Measurements from ENCODE around the gene CRYBA2. TPM values are rescaled to one million over a fixed set of nuclear protein-coding genes. Genes with fewer than 3 reads are reported as not detected.

The CRYBA2 gene
- polyA plus RNA-seq, 3 donors, result not detected

DNA sequence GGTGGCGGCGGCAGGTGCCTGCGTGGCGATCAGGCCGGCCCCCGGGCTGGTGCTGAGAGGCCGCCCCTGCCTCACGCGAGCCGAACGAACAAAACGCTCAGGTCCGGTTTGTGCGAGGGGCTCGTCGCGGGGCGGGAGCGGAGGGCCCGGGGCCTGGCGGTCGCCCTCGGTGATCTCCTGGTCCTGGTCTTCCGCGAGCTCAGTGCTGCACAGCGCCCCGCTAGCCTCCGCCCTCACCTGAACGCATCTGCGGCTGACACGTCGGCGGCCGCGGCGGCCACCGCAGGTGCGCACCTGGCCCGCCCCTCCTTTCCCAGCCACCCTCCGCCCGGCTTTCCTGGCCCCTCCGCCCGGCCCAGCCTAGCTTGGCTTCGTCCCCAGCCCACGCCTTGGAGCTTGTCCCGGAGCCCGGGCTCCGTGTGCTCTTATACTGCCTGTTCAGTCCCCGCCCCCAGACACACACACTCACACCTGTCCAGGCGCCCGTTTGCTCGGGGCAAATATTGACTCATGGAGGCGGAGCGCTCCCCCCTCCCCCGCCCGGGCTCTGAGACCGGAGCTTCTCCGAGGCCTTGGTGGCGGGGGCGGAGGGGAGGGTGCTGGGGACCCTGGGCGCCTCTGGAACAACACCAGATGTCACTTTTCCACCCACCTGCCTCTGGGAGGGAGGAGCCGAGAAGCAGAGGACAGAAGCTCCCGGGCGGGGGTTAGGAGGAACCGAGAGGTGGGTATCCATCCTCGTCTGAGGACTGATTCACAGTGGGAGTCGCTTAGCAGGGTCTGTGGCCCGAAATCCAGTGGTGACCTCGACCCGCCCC lies 8.6 kb upstream of the CRYBA2 start:
- DNase-seq (ENCODE audit: extremely low read depth in 1 of 11, low read depth in 9 of 11, low spot score in 4 of 11), result no peak

DNA sequence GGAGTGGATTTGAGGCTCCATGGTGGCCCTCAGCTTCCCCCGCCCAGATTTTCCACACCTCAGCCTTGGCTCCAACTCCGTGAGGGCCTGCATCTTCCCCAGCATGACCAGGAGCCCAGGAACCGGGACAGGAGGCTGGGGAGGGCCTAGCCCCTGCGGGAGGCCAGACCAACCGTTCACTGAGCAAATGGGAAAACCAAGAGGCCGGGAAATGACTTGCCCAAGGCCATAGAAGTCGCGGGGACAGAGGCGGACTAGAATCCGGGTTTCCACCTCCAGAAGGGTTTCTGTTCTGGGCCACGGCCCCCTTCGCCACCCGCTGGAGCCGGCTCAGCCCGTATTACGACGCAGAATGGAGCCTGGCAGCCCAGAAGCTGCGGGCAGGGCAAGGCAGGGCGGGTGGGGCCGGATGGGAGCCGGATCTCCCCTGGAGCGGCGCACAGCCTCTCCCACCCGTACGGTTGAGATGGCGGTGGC lies 7.9 kb upstream of the CRYBA2 start:
- DNase-seq (ENCODE audit: extremely low read depth in 1 of 11, low read depth in 9 of 11, low spot score in 4 of 11), result no peak

DNA sequence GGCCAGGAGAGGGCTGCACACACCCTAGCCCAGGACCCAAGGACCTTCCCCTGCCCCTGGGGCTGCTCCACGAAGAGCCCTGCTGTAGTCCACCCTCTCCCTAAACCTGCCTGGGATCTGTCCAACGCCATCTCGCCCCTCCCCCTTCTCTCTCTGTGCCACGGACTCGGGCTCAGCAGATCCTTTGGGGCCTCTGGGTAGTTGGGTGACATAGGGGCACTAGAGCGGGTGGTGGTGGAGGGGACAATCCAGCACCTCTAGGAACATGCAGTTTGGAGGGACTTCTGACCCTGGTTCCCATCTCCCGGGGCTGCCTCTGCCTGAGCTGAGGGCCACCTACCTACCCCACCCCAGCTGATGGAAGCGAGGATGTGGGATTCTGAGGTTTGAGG lies 7.3 kb upstream of the CRYBA2 start:
- no peak for DNase-seq (ENCODE audit: extremely low read depth in 1 of 11, low read depth in 9 of 11, low spot score in 4 of 11)

DNA sequence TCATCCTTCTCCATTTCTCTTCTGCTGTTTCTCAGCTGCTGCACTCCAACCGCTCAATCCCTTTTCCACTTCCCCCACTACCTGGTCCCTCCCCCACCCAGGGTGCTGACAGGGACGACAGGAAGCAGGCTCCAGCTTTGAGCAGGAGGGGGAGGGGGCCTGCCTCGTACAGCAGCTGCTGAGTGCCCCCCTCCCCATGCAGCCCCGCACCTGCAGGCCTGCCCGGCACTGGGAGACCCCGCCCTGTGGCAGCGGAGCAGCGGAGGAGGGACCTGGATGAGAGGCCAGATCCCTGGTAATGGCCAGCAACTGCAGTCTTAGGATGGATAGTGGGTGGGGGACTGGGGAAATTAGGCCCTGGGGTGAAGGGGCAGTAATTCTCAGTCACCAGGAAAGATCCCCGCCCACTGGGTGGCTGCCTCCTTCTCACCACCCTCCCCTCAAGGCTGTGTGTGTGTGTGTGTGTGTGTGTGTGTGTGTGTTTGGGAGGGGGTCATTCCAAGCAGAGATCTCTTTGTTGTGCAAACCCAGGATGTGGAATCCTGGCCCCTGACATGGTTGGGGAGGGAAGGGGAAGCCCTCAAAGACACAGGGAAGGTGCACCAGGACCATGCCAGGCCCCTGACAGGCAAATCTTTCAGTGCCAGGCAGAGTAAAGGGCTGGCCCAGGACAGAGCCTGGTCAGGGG lies 6.8 kb upstream of the CRYBA2 start:
- no peak for DNase-seq (ENCODE audit: extremely low read depth in 1 of 11, low read depth in 9 of 11, low spot score in 4 of 11)

DNA sequence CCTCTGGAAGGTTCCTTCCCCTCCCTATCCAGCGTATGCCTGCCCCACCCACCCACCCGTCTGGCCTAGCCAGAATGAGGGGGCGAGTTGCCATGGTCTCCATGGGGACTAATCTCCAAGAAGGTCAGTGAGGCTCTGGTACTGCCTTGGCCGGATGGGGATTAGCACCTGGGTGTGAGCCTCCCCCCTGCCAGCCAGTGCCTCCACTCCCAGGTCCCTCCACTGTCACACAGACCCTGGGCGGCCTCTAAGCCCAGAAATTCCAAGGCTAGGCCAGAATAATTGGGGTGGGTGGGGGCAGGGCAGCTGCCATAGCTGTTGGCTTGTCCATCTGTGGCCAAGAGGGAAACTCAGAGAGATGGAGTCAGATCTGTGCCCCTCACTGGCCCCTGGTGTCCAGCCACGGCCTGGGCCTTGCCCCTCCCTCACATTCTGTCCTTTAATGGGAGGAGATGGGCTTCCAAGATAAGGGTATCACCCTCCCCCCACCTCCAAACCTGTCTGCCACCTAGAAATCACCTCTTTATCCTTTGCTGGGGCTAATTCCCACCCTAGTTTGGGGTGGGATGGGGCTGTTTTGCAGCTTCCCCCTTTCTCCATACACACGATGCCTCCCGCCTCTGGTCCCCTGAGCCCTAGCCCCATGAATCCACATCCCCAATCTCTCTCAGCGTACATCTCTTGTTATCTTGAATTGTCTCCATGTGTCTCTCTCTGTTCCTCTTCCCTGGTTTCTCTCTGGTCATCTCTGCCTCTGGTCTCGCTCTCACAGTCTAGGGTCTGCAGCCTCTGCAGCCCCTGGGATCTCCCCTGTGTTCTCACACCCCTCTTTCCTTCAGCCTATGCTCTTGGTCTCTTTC lies 6.0 kb upstream of the CRYBA2 start:
- no peak for DNase-seq (ENCODE audit: extremely low read depth in 1 of 11, low read depth in 9 of 11, low spot score in 4 of 11)

DNA sequence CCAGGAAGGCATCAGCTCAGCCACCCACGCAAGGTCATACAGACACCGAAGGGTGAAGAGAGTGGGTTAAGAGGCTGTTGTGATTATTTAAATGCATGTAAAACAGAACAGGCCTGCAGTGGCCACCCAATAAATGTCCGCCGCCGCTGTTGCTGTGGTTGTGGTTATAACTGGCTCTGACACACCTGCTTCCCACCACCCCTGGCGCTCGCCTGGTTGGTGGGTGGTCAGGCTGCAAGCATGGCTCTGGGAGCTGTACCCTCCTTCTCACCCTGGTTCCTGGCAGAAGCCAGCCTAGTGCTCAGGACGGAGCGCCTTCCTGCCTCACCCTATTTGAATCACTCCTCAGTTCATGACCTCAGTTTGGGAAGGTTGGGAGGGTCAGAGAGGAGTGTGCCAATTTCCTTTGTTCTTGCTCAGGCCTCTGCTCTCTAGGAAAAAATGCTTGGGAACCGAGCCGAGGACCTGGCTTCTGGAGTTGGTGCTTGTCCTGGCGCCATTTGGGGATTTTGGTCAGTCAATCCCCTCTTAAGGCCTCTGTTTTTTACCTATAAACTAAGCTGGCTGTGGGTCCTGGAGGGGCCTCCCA lies 5.3 kb upstream of the CRYBA2 start:
- no peak for DNase-seq (ENCODE audit: extremely low read depth in 1 of 11, low read depth in 9 of 11, low spot score in 4 of 11)

DNA sequence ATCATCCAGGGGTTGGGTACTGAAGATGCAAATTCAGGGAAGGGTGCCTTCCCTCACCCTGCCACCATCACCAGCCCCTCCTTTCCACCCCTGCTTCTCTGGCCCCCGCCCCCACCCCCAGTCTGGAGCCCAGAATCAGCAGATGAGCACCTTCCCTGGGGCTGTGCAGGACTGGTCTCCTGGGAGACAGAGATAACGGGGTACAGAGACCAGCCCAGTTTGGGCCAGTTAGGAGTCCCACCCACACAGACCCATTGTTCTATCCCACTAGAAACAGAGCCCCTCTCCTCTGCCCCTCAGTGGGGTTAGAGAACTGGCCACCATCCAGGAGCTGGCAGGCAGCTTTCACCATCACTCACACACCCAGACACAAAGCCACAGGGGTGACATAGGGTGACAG lies 4.5 kb upstream of the CRYBA2 start:
- DNase-seq (ENCODE audit: extremely low read depth in 1 of 11, low read depth in 9 of 11, low spot score in 4 of 11), result no peak

DNA sequence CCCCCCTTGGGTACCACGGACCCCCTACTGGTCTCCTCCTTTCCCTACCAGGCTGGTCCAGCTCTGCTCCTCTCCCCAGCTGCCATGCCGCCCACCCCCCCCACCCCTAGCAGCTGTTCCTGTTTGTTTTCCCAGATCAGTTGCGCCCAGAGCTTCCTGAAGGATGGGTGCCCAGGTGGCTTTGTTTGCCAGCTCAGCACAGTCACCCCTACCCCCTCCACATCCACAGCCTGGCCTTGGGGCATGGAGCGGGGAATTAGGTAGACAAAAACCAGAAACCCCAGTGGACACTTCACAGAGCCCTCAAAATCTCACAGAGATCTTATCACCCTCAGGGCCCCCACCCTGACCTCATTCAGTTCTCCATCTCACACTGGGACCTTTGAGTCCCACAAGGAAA lies 3.7 kb upstream of the CRYBA2 start:
- no peak for DNase-seq (ENCODE audit: extremely low read depth in 1 of 11, low read depth in 9 of 11, low spot score in 4 of 11)

DNA sequence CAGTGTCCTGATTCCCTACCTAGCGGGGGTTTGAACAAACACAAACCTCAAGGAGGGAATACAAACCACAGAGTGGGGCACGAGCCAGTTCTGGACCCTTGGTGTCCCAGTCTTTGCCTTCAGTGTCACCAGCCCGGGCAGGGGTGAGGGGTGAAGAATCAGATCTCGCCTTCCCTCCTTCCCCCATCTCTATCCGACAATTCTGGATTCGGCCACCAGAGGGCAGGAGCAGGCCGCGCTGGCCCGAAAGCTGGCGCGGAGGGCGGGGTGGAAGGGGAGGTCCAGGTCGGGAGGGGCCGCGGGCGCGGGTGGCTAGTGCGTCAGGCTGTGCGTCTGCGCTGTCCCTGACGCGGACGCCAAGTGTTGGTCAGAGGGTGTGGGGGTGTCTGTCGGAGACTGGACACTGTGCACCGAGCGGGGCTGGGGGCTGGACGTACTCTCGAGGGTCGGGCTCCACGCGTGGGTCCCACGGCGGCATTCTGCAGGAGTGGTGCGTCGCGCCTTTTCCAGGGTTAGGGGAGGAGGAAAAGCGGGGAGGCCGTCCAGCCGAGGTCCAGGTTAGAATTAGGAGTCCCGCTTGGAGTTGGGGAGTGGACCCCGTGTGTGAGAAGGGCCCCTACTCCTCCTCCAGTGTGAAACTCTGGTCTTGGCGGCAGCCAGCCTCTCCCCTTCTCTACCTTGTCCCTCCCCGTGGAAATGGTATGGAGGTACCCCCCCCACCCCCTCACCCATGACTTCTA lies 2.9 kb upstream of the CRYBA2 start:
- DNase-seq (ENCODE audit: extremely low read depth in 1 of 11, low read depth in 9 of 11, low spot score in 4 of 11), result peak in 7 of 11 donors; percentile 47 to 72 (median 58)

DNA sequence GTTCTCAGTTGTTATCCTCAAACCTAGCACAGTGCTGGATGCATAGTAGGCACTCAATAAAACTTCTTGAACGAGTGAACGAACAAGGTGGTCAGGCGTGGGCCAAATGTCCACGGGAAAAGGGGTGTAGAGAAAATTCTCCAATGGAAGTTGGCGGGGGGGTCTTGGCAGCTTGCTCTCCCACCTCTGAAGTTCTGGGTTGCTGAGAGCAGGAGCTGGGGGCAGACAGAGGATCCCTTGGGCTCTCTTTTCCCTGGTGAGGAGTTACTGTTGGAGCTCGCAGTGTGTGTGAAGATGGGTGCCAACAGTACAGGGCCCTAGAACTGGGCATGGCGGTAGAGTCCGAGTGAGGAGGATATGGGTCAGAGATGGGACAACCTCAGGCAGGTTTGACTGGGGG lies 2.3 kb upstream of the CRYBA2 start:
- DNase-seq (ENCODE audit: extremely low read depth in 1 of 11, low read depth in 9 of 11, low spot score in 4 of 11), result no peak

DNA sequence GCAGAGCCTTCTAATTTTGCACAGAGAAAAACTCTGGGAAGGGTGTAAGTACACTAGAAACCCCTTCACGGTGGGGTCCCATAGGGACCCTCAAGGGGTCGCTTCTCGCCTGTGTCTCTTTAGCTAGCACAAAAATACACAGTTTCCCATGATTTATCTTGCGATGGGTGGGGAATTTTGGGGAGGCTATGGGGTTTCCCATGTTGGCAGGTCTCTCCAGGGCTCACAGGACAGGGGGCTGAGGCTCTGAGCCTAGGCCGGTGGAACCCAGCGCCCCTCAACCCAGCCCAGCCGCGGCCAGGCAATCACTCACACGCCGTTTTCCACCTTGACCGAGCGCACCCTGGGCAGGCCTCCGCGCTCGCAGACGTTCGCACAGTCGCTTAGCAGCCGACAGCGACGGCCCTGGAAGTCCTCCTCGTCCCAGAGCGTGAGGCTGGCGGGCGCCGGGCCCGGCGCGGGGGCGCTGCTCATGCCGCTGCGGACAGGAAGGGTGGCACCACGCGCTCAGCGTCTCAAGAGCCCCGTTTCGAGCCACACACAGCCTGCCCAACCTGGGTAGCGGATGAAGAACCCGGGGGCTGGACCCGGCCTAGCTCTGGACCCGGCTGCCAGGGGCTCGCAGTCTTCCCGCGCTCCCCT lies 398 bp downstream of the CRYBA2 start:
- no peak for DNase-seq (ENCODE audit: extremely low read depth in 1 of 11, low read depth in 9 of 11, low spot score in 4 of 11)

DNA sequence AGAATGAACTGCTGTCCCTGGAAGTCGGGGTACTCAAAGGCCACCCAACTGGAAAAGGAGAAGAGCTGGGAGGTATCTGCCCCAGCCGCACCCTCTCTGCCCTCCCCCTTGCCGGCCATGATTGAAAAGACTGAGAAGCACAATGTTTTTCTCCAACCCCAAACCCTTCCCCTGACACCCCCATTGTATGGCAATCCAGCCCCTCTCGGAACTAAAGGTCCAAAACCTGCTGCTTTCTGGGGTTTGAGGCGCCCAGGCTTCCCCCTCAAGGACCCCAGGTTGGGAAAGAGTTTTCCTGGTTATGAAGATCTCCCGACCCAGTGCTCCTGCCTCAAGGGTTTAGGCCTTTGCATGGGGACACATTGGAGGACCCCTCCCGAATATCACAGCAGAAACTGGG lies 1.0 kb downstream of the CRYBA2 start:
- no peak for DNase-seq (ENCODE audit: extremely low read depth in 1 of 11, low read depth in 9 of 11, low spot score in 4 of 11)

DNA sequence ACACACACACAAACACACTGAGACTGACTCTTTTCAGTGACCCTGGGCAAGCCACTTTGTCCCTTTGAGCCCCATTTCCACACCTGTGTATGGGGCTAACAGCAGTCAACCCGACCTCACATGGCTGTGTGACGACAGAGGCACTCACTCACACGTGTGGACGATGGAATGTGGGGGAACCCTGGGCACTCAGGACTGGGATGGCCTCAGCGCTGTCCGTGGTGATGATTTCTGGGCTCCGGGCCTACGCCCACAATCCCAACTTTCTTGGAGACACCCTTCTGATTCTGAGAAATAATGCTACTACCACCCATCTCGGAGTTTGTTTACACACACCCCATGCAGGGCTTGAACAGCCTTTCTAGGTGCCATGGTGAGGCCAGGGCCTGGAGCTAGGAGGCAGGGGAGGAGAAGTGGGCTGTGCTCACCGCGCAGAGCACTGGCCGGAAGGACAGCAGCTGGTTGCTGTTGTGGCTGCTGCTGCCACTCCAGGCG lies 1.5 kb downstream of the CRYBA2 start:
- no peak for DNase-seq (ENCODE audit: extremely low read depth in 1 of 11, low read depth in 9 of 11, low spot score in 4 of 11)

DNA sequence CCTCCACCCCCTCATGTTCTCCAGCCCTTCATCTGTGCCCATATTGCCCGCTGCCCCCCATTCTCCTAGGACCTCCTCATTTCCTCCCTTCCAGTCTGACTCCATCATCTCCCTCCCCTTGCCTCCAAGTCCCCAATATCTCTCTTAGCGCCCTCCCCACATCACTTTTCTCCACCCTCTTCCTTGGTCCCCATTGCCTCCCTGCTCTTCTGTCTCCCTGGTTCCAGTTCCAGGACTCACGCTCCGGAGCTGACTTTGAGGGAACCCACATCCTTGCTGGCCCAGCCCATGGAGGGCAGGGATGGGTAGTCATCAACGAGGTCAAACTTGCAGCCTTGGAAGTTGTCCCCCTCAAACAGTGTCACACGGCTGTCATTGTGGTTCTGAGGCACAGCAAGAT lies 2.6 kb downstream of the CRYBA2 start:
- no peak for DNase-seq (ENCODE audit: extremely low read depth in 1 of 11, low read depth in 9 of 11, low spot score in 4 of 11)

DNA sequence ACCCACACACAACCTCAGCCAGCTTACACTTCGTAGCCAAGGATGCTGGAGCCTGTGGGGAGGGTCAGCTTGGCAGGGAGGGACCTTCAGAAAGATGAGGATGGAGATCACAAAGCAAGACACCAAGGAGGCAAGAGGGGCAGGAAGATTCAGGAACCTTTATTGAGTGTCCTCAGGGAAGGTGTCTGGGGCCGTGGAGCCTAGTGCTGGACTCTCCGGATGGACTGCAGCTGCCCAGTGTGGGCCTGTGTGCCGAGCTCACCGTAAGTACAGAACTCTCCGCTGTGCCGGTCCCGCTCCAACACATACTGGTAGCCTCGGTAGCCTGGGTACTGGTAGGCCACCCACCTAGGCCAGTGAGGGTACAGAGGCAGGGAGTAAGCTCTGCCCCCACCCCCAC lies 3.2 kb downstream of the CRYBA2 start:
- DNase-seq (ENCODE audit: extremely low read depth in 1 of 11, low read depth in 9 of 11, low spot score in 4 of 11), result no peak

DNA sequence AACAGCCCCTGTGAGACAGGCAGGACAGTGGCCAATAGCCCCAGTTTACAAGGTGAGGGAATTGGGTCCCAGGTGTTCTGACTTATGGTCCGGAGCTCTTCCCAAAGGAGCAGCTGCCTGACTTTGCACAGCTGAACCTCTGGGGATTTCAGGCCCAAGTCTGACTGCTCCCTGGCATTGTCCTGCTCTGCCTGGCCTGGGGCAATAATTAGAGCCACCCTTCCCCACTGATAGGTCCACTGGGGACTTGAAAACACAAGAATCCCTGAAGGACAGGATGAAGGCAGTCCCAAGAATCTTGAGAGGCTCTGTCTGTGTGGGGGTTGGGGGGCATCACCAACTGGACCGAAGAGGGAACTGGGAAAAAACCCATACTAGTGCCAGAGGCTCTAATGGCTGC lies 4.6 kb downstream of the CRYBA2 start:
- no peak for DNase-seq (ENCODE audit: extremely low read depth in 1 of 11, low read depth in 9 of 11, low spot score in 4 of 11)

DNA sequence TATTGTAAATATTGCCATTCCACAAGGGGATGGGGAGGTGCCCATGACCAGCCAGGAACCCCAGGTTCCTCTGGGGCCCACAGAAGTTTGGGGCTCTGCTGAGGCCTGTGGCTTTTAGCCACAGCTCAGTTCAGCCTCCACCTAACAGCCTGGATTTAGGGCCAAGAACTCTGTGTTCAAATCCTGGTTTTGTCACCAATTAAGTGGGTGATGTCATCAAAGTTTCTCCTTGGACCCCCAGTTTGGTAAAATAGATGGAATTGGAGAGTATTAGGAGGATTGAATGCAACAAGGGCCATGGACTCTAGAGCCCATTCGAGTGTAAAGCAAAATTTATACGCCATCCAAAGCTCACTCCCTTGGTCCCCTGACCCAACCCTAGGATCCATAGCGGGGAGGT lies 5.1 kb downstream of the CRYBA2 start:
- no peak for DNase-seq (ENCODE audit: extremely low read depth in 1 of 11, low read depth in 9 of 11, low spot score in 4 of 11)

DNA sequence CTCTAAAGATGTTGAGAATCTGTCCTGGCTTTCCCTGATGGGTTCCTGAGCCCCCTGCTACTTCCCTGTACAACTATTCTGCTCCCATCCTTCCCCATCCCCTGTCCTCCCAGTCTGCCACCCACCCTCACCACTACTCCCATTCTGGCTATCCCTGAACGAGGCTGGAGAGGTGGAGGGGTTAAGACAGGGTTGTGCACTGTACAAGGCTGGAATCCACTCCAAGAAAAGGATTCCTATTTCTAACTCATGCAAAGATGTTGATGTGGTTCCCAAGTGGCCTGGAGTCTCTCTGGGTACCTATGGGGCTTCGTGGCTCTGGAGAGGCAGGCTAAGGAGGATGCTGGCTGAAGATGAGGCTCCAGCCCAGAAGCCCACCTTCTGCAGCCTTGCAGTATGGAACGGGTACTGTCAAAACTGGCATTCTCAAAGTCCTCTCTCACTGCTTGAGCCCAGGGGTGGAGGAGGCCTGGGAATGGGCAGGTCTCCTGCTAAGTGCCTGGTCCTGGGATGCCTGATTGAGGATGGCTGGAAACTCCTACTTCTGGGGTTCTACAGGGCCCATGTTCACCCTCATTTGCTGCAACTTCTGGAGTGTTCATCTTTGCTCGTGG lies 7.0 kb downstream of the CRYBA2 start:
- no peak for DNase-seq (ENCODE audit: extremely low read depth in 1 of 11, low read depth in 9 of 11, low spot score in 4 of 11)

Data from renal cortex interstitium (tissue), 11 donors.